NT2/D1 (cell line): ENCODE data around the gene CLDN12.

ENCODE experiments used
- DNase-seq: peaks from one replicate; pipeline ENCODE4 v3.0.0-alpha.2; 2011; ENCODE audit warnings: low read depth, low spot score
- H3K27me3 ChIP-seq: 2 replicates; pipeline ENCODE4 v1.6.0; 2011; ENCODE audit warnings: mild to moderate bottlenecking; ENCODE audit not compliant: insufficient read length, insufficient read depth
- H3K36me3 ChIP-seq: 2 replicates; pipeline ENCODE4 v1.6.1; 2011; ENCODE audit warnings: mild to moderate bottlenecking, low read length, mixed read lengths; ENCODE audit not compliant: insufficient read depth, insufficient read length
- H3K4me1 ChIP-seq: 2 replicates; pipeline ENCODE4 v1.5.1; 2011; ENCODE audit not compliant: insufficient read depth, insufficient read length
- H3K4me3 ChIP-seq: 2 replicates; pipeline ENCODE4 v1.5.1; 2011; ENCODE audit warnings: low read depth; ENCODE audit not compliant: insufficient read length
- H3K9ac ChIP-seq: 2 replicates; pipeline ENCODE4 v1.6.0; 2011; ENCODE audit warnings: low read depth; ENCODE audit not compliant: insufficient read length
- H3K9me3 ChIP-seq: 2 replicates; pipeline ENCODE4 v1.5.1; 2011; ENCODE audit warnings: mild to moderate bottlenecking, low read length; ENCODE audit not compliant: insufficient read depth
- SUZ12 ChIP-seq: IDR thresholded peaks from 2 replicates; pipeline ENCODE4 v1.6.1; 2011; ENCODE audit not compliant: insufficient read length, insufficient read depth; ENCODE audit errors: extremely low read depth
- YY1 ChIP-seq: IDR thresholded peaks from 2 replicates; pipeline ENCODE4 v1.6.1; 2011; ENCODE audit not compliant: insufficient read length, insufficient read depth
- ZNF274 ChIP-seq: IDR thresholded peaks from 2 replicates; pipeline ENCODE4 v1.6.1; 2011; ENCODE audit warnings: mild to moderate bottlenecking, low read depth, low read length

The CLDN12 gene

DNA sequence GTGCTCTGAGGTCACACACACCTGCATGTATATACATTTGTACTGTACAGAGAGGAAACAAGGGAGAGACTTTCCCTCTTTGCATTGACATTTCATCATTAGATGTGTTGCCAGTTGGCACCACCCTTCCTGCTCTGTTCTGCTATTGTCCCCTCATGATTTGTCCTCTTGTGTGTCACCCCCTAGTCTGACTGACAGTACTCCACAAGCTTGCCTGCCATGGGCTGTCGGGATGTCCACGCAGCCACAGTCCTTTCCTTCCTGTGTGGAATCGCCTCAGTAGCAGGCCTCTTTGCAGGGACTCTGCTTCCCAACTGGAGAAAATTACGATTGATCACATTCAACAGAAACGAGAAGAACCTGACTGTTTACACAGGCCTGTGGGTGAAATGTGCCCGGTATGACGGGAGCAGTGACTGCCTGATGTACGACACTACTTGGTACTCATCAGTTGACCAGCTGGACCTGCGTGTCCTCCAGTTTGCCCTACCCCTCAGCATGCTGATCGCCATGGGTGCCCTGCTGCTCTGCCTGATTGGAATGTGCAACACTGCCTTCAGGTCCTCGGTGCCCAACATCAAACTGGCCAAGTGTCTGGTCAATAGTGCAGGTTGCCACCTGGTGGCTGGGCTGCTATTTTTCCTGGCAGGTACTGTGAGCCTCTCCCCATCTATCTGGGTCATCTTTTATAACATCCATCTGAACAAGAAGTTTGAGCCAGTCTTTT, 9.4 kb downstream of the CLDN12 start:
- Histone ChIP-seq H3K4me1 (no peaks in the 10 kb centered on the region), H3K27me3 (no peaks in the 10 kb centered on the region), H3K9ac (no peak overlapping the region), H3K9me3 (no peaks in the 10 kb centered on the region), H3K4me3 (no peak overlapping the region), H3K36me3 (peaks cover 37% of the 10 kb centered on the region)
- TF ChIP-seq ZNF274 (no peak), YY1 (no peak), SUZ12 (no peak)
- no peak for DNase-seq

DNA sequence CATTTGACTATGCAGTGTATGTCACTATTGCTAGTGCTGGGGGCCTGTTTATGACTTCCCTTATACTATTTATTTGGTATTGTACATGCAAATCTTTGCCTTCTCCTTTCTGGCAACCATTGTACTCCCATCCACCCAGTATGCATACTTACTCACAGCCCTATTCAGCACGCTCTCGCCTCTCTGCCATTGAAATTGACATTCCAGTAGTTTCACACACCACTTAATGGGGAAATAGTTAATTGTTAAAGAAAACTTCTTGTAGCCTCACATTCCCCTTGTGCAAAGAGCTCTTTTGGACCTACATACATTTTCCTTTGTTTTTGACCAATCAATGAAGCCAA, 9.9 kb downstream of the CLDN12 start:
- no peak for TF ChIP-seq YY1
- TF ChIP-seq ZNF274 = no peak
- TF ChIP-seq SUZ12 = no peak
- Histone ChIP-seq H3K9ac (no peak overlapping the region), H3K36me3 (peaks cover 33% of the 10 kb centered on the region), H3K27me3 (no peaks in the 10 kb centered on the region), H3K4me1 (no peaks in the 10 kb centered on the region), H3K4me3 (no peak overlapping the region), H3K9me3 (no peaks in the 10 kb centered on the region)
- no peak for DNase-seq

DNA sequence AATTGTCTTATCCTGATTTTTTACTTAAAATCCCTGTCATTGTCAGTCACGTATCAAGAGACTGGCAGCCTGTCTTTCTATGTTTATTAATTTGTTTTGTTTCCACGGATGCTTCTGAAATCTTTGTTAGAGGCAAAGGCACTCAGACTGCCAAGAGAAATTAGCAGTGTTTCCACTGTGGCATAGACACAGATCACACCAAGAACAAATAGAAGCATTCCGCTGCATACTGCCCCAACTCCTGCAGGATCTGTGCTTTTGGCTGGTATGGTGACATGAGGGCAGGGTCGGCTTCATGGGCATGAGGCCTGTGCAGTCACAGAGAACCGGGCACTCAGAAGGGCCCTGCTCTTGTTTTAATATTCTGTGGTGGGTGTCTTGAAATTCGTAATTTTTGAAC, 18.4 kb downstream of the CLDN12 start:
- Histone ChIP-seq H3K9ac (no peak overlapping the region), H3K36me3 (no peaks in the 10 kb centered on the region), H3K9me3 (peaks cover 4% of the 10 kb centered on the region; the same call in 1 of the 2 replicates), H3K27me3 (no peaks in the 10 kb centered on the region), H3K4me1 (no peaks in the 10 kb centered on the region), H3K4me3 (no peak overlapping the region)
- no peak for DNase-seq
- no peak for TF ChIP-seq ZNF274
- no peak for TF ChIP-seq SUZ12
- no peak for TF ChIP-seq YY1

DNA sequence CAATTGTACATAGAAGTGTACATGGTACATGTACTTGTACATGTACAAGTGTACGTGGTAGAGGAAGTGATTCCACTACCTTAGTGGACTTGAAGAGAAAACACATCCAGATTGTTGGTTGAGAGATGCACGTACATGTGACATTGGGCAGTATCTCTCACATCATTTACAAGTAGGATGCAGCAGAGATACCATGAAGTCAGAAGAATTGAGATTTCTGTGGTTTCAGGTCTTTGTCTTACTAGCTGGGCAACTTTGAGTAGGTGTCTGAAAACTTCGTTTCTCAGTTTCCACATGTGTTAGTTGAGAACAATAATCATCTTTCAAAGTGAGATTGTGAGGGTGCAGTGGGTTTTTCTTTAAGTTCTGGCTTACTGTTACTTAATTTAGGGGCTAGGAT, 21.5 kb downstream of the CLDN12 start:
- DNase-seq = no peak
- Histone ChIP-seq H3K4me3 (no peak overlapping the region), H3K27me3 (no peaks in the 10 kb centered on the region), H3K4me1 (no peaks in the 10 kb centered on the region), H3K9ac (no peak overlapping the region), H3K9me3 (peaks cover 4% of the 10 kb centered on the region; the same call in 1 of the 2 replicates), H3K36me3 (no peaks in the 10 kb centered on the region)
- no peak for TF ChIP-seq ZNF274
- TF ChIP-seq SUZ12 = no peak
- TF ChIP-seq YY1 = no peak

DNA sequence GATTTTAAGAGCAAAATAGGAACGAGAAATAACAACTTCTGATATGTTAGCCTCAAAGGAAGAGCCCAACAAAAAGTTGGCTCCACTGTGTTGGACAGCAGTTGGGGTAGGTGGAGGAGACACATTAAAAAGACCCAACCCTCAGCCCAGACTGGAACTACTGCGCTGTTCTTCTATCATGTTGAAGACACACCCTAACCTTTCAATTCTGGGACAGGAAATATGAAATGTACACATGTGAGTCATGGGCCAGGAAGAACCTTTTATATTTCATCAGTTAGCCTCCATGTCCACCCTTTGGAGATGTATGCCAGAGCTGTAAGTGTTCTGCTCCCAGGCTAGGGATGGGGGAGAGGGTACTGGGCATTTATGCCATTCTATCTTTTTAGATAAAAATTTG, 22.1 kb downstream of the CLDN12 start:
- TF ChIP-seq ZNF274 (no peak), SUZ12 (no peak), YY1 (no peak)
- H3K4me3 ChIP-seq = no peak overlapping the region
- H3K4me1 ChIP-seq = no peaks in the 10 kb centered on the region
- H3K36me3 ChIP-seq = no peaks in the 10 kb centered on the region
- peaks cover 4% of the 10 kb centered on the region; the same call in 1 of the 2 replicates for H3K9me3 ChIP-seq
- H3K27me3 ChIP-seq = no peaks in the 10 kb centered on the region
- H3K9ac ChIP-seq = no peak overlapping the region
- DNase-seq = no peak

DNA sequence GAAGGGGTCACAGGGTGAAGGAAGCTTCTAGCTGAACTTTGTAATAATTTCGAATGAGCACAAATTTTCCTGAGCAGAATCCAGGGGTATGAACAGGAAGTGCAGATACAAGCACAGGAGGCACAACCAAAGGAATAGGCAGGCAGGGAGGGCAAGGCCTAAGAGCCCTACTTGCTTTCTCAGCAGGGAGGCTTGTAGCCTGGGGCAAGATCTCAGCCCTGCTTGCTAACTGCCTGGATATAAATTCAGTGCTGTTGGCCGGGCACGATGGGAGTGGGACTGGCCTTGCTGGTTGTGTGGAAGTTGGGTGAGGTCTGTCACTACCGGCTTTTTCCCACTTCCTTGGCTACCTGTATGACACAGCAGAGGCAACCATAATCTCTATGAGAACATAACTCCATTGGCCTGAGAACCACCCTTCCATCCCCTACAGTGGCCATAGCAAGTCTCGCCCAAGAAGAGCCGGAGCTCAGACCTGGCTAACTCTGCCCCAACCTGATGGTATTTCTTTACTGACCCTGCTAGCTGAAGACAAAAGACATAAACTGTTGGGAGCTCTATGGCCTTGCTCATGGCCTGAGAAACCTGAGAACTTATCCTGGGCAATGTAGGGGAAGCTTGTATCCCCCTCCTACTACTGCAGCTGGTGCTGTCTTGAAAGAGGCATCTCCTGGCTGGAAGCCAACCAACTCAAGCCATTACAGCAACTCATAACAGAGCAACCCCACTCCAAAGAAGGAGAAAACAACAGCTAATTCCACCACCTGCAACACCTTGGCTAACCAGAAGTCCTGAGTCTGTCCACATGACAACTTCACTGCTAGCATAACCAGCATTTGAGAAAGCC, 27.6 kb downstream of the CLDN12 start:
- no peak overlapping the region for H3K4me3 ChIP-seq
- DNase-seq = no peak
- H3K4me1 ChIP-seq = no peaks in the 10 kb centered on the region
- no peak overlapping the region for H3K9ac ChIP-seq
- no peaks in the 10 kb centered on the region for H3K36me3 ChIP-seq
- H3K9me3 ChIP-seq = peaks cover 17% of the 10 kb centered on the region; the same call in 1 of the 2 replicates
- H3K27me3 ChIP-seq = no peaks in the 10 kb centered on the region
- no peak for TF ChIP-seq SUZ12
- TF ChIP-seq ZNF274 = no peak
- TF ChIP-seq YY1 = no peak

DNA sequence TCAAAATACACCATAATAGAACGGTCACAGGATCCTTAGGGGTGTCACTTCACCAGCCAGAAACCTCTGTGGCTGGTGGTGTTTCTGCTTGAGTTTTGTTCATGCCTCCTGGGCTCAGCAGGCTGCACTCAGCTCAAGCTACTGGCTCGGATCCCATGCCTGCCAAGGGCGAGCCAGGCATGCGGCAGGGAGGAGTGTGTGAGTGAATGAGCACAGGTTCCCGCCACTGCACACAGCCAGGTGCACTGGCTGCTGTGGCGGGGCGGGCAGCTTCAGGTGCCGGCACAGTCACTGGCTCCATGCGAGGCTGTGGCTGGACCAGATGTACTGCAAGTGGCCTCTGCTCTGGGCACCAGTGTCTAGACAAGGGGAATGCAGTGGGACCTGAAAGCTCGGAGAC, 29.5 kb downstream of the CLDN12 start:
- H3K4me3 ChIP-seq = no peak overlapping the region
- TF ChIP-seq ZNF274 (no peak), YY1 (no peak), SUZ12 (no peak)
- H3K9me3 ChIP-seq = peaks cover 17% of the 10 kb centered on the region; the same call in 1 of the 2 replicates

More for the DNA sequence above, 29.5 kb downstream of the CLDN12 start:
- DNase-seq = no peak
- H3K9ac ChIP-seq = no peak overlapping the region
- H3K4me1 ChIP-seq = no peaks in the 10 kb centered on the region
- H3K36me3 ChIP-seq = no peaks in the 10 kb centered on the region
- no peaks in the 10 kb centered on the region for H3K27me3 ChIP-seq
